ENCODE results near the gene SCARB1.

SCARB1 gene

GRCh38 chr12:124778411-124778810, 85.3 kb downstream of the SCARB1 start:
- TF ChIP-seq, protein P1, sequence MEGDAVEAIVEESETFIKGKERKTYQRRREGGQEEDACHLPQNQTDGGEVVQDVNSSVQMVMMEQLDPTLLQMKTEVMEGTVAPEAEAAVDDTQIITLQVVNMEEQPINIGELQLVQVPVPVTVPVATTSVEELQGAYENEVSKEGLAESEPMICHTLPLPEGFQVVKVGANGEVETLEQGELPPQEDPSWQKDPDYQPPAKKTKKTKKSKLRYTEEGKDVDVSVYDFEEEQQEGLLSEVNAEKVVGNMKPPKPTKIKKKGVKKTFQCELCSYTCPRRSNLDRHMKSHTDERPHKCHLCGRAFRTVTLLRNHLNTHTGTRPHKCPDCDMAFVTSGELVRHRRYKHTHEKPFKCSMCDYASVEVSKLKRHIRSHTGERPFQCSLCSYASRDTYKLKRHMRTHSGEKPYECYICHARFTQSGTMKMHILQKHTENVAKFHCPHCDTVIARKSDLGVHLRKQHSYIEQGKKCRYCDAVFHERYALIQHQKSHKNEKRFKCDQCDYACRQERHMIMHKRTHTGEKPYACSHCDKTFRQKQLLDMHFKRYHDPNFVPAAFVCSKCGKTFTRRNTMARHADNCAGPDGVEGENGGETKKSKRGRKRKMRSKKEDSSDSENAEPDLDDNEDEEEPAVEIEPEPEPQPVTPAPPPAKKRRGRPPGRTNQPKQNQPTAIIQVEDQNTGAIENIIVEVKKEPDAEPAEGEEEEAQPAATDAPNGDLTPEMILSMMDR (IDR thresholded peaks at IDR 0.05; ENCODE audit: low read depth, low read length, missing control alignments), result no peak
- H3K4me3 ChIP-seq (ENCODE audit: low read depth, low read length), result no peak overlapping the region
- DNase-seq (ENCODE audit: low read depth), result no peak

DNA sequence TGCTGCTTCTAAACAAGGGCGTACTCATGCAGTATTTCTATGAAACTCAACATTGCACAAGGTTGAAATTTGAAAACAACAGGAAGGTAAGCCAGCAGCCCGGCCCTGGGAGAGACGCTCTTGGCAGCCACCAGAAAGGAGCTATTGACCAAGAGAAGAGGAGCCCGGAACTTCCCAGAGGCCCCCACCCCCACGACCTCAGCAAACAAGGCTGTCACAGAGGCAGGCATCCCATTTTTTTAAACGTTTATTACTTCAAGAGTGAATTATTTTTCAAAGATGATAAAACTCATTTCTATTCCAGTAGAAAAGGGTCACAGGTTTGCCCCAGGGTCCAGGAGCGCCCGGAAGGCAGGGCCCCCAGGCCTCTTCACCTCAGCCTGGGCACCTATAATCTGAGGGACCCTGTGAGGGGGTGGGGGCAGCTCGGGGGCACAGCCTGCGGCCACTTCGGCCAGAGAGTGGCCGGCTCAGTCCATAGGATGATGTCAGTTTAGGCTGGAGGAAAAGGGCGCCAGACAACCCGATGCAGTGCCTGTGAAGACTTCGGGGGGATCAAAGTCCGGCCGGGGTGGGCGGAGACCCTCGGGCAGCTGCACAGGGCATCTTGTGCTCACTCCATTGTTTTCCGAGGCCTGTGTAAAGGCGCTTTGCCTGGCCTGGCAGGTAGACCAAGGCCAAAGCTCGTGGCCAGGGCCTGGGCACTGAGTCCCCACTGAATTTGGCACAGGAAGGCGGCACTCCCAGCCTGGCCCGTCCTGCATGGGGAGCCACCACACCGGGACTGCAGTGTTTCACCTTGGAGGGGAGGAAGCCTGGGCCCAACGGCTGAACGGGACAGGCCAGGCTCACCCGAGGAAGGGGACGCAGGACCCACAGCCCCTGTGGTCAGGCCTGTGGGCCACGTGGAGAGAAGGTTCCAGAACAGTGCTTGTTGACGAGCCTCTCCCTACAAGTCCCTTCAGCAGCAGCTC, 86.0 kb downstream of the SCARB1 start:
- no peak overlapping the region for H3K4me3 ChIP-seq (ENCODE audit: low read depth, low read length)
- no peak for DNase-seq (ENCODE audit: low read depth)
- TF ChIP-seq, protein P1 (IDR thresholded peaks at IDR 0.05; ENCODE audit: low read depth, low read length, missing control alignments), result no peak

DNA sequence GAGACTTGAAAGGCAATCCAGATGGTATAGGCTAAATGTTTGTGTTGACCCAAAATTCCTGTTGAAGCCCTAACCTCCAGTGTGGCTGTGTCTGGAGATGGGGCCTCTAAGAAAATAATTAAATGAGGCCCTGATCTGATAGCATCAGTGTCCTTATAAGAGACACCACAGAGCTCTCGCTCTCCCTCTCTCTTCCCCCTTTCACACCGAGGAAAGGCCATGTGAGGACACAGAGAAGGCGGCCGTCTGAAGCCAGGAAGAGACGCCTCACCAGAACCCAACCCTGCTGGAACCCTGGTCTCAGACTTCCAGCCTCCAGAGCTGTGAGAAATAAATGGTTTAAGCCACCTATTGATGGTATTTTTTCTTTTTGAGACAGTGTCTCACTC, 87.5 kb downstream of the SCARB1 start:
- TF ChIP-seq, protein P1 (IDR thresholded peaks at IDR 0.05; ENCODE audit: low read depth, low read length, missing control alignments), result no peak
- no peak overlapping the region for H3K4me3 ChIP-seq (ENCODE audit: low read depth, low read length)
- DNase-seq (ENCODE audit: low read depth), result no peak

DNA sequence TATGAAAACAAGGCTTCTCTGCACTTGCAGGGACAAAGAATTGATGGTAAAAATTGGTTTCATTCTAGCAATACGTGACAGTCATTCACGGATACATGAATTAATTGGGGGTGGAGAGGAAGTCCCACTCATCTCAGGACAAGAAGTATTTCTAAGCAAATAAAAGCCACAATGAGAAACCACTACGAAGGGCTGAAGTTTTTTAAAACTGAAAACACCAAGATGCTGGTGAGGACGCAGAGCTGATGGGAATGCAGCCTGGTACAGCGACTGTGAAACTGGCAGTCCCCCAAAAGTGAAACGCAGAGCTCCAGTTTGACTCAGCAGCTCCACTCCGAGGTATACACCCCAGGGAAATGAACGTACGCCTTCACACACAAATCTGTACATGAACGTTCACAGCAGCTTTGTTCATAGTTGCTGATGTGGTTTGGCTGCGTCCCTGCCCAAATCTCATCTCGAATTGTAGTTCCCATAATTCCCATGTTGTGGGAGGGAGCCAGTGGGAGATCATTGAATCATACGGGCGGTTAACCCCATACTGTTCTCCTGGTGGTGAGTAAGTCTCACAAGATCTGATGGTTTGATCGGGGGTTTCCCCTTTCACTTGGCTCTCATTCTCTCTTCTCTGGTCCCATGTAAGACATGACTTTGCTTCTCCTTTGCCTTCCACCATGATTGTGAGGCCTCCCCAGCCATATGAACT, 89.0 kb downstream of the SCARB1 start:
- TF ChIP-seq, protein P1 (IDR thresholded peaks at IDR 0.05; ENCODE audit: low read depth, low read length, missing control alignments), result no peak
- peak; percentile 99 for DNase-seq (ENCODE audit: low read depth)
- H3K4me3 ChIP-seq (ENCODE audit: low read depth, low read length), result peak overlapping the region; percentile 29

GRCh38 chr12:124774054-124774461, 89.6 kb downstream of the SCARB1 start:
- peak overlapping the region; percentile 29 for H3K4me3 ChIP-seq (ENCODE audit: low read depth, low read length)
- DNase-seq (ENCODE audit: low read depth), result peak; percentile 64
- TF ChIP-seq, protein P1 (IDR thresholded peaks at IDR 0.05; ENCODE audit: low read depth, low read length, missing control alignments), result no peak

DNA sequence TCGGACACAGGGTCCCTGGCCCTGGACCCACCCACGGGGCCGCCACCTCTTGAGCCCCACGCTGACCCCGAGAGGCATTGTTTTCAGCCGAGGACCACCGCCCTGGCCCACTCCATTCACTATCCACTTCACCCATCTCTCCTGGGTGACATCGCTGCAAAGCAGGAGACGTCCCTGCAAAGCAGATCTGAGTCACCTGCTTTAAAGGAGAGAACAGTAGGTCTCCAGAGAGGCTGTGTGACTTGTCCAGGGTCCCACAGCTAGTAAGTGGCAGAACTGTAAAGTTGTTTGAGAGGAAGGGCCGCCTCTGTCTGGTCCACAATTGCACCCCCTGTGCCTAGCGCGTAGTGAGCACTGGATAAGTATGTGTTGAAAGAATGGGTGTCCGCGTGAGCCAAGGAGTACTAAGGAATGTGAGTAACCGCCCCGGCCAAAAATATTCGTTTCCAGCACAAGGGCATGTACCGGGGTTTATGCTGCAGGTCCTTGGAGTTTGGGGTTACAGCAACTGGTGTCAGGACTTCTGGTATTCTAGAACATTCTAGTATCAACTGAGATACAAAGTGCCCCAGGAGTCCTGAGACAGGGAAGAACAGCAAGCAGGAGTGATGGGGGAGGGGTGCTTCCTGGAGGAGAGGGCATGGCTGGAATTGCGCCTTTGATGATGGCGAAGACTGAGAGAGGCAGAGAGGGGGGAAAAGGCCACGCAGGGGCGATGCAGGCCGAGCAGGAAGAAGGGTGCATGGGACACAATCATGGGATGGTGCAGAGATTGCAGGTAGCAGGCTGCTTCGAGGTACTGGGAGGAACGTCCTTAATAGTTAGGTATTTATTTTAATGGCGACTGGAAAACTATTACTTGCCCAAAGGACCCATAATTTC, 91.1 kb downstream of the SCARB1 start:
- no peak overlapping the region for H3K4me3 ChIP-seq (ENCODE audit: low read depth, low read length)
- DNase-seq (ENCODE audit: low read depth), result no peak
- TF ChIP-seq, protein P1 (IDR thresholded peaks at IDR 0.05; ENCODE audit: low read depth, low read length, missing control alignments), result no peak
